ENCODE data around the gene CD93.

DNA sequence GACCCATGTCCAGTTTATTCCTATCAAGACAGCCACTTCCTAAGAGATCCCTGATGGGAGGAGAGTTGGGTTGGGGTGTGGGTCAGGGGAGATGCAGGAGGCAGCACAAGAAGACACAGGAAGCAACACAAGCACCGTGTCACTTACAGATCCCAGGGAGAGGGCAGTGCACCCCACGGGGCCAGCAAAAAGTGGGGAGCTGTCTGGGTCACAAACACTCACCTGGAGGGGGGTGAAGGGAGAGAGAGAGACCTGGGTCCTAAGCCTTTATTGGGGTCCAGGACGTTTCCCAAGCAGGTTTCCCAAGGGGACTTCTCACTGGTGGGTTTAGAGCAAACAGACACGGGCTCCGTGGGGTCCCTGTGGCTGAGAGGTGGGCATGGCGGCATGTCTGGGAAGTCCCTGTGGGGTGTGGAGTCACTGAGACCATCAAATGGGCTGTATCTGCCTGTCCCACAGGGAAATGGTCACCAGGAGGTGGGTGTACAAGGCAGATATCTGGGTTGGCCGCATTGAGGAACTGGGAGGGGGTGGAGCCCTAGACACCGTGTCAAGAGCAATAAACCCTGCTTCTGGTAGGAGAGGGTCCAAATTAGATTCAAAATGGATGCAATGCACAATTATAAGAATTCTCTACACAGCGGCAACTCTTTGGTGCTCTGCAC is 1.6 kb upstream of the CD93 start:
- TF ChIP-seq EZH2 (IDR thresholded peaks at IDR 0.05; ENCODE audit: insufficient read depth, low read length) = no peak
- TF ChIP-seq, protein P1, sequence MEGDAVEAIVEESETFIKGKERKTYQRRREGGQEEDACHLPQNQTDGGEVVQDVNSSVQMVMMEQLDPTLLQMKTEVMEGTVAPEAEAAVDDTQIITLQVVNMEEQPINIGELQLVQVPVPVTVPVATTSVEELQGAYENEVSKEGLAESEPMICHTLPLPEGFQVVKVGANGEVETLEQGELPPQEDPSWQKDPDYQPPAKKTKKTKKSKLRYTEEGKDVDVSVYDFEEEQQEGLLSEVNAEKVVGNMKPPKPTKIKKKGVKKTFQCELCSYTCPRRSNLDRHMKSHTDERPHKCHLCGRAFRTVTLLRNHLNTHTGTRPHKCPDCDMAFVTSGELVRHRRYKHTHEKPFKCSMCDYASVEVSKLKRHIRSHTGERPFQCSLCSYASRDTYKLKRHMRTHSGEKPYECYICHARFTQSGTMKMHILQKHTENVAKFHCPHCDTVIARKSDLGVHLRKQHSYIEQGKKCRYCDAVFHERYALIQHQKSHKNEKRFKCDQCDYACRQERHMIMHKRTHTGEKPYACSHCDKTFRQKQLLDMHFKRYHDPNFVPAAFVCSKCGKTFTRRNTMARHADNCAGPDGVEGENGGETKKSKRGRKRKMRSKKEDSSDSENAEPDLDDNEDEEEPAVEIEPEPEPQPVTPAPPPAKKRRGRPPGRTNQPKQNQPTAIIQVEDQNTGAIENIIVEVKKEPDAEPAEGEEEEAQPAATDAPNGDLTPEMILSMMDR (IDR thresholded peaks at IDR 0.05; ENCODE audit: insufficient read depth, low read depth, low read length) = no peak

Data from astrocyte (in vitro differentiated cells and primary cell).